HG03039 (cell line): Measurements from ENCODE around the gene GFOD1.
"Not testable (repeated sequence)": the region's sequence is repeated elsewhere in the genome, so short reads cannot be mapped to it uniquely, and the experiment has no call there.

Experiments used
- ATAC-seq: cut with Tn5 transposase; IDR thresholded peaks from one replicate; pipeline ENCODE4 v1.9.1; 2021; ENCODE audit warnings: mild to moderate bottlenecking, moderate library complexity; ENCODE audit not compliant: unreplicated experiment

Gene GFOD1

GRCh38 chr6:13445005-13445743, 42.2 kb downstream of the GFOD1 start:
- no peak for ATAC-seq

GRCh38 chr6:13444604-13445003, 42.8 kb downstream of the GFOD1 start:
- ATAC-seq = no peak

- not testable (repeated sequence) for ATAC-seq
These were observed 43.4 kb downstream of the GFOD1 start for GRCh38 chr6:13443978-13444377.

GRCh38 chr6:13441778-13442177, 45.6 kb downstream of the GFOD1 start:
- ATAC-seq = no peak

GRCh38 chr6:13439644-13440043, 47.8 kb downstream of the GFOD1 start:
- no peak for ATAC-seq

GRCh38 chr6:13438126-13438525, 49.3 kb downstream of the GFOD1 start:
- no peak for ATAC-seq

DNA sequence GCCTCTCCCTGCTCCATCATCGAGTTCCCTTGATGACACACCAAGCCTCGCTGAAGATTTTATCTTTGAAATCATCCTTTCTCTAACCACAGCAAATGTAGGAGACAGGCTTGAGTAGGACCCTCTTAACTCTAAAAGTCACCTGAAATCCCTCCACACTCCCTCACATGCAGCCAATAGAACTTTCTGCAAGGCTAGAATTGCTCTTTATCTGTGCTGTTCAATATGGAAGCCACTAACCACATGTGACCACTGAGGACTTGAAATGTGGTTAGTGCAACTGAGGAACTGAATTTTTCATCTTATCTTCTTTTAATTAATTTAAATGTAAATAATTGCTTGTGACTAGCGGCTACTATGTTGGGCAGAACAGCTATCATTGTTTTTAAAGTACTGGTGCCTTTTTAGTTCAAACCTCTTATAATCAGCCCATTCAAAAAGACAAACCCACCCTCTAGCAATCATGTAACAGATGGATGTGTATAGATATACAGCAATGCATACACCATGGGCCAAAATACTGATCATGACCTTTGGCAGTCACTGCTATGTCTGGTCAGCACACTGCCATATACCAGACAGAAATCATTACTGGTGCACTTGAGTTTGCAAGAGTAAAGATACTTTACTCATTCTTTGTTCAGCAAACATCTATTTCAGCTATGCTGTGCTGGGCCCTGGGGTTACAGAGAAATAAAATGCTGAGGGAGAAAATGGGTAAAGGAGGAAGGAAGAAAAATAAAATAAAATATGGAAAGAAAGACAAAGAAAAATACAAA, 50.0 kb downstream of the GFOD1 start:
- no peak for ATAC-seq

- no peak for ATAC-seq
These were observed 50.8 kb downstream of the GFOD1 start for GRCh38 chr6:13436399-13437217.

DNA sequence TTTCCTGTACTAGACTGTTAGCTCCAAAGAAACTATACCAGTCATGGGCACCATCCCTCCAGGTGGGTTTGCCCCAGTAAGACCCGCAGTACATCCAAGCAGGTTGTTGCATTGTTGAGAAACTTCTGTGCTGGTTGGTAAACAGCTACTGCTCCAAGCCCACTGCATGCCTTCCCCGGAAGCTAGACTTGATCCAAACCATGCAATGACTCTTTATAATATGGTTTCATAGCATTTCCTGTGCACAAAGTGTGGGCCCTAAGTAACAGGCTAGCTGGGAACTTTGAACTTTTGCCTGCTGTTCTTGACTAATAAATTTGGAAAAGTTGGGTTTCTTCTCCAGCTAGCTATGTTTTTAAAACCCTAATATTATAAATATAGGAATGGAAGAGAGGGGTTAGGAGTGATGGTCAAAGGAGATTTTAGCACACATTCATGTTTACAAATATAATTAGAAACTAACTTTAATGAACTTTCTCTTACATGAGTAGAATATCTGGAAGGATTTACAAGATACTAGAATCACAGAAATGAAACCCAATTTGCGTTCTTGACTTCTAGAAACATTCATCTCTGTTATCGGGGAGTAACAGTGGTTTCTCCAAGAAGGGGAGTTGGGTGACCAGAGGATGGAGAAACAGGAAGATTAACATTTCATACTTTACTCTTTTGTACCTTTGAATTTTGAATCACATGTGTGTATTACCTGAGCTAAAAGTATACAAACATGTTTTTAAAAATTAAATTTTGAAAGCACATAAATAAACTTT, 51.7 kb downstream of the GFOD1 start:
- no peak for ATAC-seq

- ATAC-seq = no peak
These were observed 52.6 kb downstream of the GFOD1 start for GRCh38 chr6:13434777-13435176.

GRCh38 chr6:13434135-13434775, 53.1 kb downstream of the GFOD1 start:
- ATAC-seq = not testable (repeated sequence)

DNA sequence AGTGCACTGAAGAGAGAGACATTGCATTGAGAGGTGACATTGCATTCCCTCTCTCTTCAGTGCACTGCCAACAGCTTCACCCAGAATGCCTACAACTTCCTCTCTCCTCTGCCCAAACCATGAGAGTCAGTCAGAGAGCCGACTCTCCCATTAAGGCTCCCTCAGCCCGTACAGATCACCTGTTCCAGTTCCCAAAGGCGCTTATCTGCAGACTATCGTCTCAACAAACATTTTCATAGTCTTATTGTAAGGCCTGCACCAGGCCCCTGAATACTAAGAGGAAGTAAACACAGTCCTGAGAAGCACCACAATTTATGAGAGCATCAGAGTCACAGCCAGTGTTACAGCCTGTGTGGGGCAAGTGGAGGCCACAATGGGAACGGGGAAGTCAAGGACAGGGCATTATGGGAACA, 53.7 kb downstream of the GFOD1 start:
- no peak for ATAC-seq

GRCh38 chr6:13432526-13433184, 54.7 kb downstream of the GFOD1 start:
- no peak for ATAC-seq

GRCh38 chr6:13431861-13432465, 55.4 kb downstream of the GFOD1 start:
- no peak for ATAC-seq

GRCh38 chr6:13431059-13431656, 56.2 kb downstream of the GFOD1 start:
- no peak for ATAC-seq

GRCh38 chr6:13429406-13429753, 58.0 kb downstream of the GFOD1 start:
- no peak for ATAC-seq

- peak; percentile 9 for ATAC-seq
These were observed 58.6 kb downstream of the GFOD1 start for GRCh38 chr6:13428583-13429405.
